Esophagus squamous epithelium (tissue), 4 donors: ENCODE results near the gene RNF26.

ENCODE experiments used
- CTCF ChIP-seq, 6 experiments: fragments of 450-650 bp in 4 of 6; fragments of 200-600 bp in 2 of 6; sonication (generic) in 2 of 6; IDR thresholded peaks; one replicate each; pipeline ENCODE4 v1.5.1; 2016 to 2019; ENCODE audit warnings: antibody characterized with exemption in 6 of 6, mild to moderate bottlenecking in 4 of 6, moderate library complexity in 4 of 6
- POLR2A ChIP-seq, 4 donors: fragments of 450-650 bp; IDR thresholded peaks; one replicate each; pipeline ENCODE4 v1.6.1; 2017; ENCODE audit warnings: antibody characterized with exemption in 4 of 4, mild to moderate bottlenecking in 4 of 4, moderate library complexity in 3 of 4

- TF ChIP-seq CTCF (IDR thresholded peaks at IDR 0.05) (no peak), POLR2A (IDR thresholded peaks at IDR 0.05) (no peak)
These were observed 25.3 kb downstream of the RNF26 start for GRCh38 chr11:119359365-119360214.
